Umbilical cord (tissue), 2 donors: ENCODE data around the gene ITGAD. TPM values are rescaled to one million over a fixed set of nuclear protein-coding genes. Genes with fewer than 3 reads are reported as not detected.
"Not testable (repeated sequence)": the region's sequence is repeated elsewhere in the genome, so short reads cannot be mapped to it uniquely, and the experiment has no call there.

Experiments
- DNase-seq: peaks from one replicate; pipeline ENCODE4 v3.0.0-alpha.2; 2015; ENCODE audit warnings: low spot score
- total RNA-seq: library from RNA; depleted of rRNA; stranded (reverse); fragments of >200 nt; gene quantifications from one replicate; pipeline ENCODE4 v1.2.3, GENCODE V29; 2014; ENCODE audit warnings: low replicate concordance; ENCODE audit not compliant: insufficient read depth

Gene ITGAD
- total RNA-seq, 1 donor from 2014 or later, result not detected

DNA sequence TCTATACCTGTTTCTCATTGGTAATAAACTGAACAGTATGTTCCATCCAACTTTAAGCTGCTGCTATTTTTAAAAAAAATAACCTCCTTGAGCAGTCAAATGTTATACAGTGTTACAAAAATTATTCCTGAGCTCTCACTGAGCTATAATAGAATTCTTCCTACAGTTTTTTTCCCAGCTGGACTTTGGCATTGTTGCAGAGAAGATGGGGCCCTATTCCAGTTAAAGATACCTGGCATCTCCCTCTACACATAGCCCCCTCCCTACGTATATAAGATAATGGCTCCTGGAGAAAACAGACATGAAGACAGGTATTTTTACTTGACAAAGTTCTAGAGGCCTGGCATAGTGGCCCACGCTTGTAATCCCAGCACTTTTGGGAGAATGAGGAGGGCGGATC lies 36.7 kb downstream of the ITGAD start:
- no peak for DNase-seq

- DNase-seq, result no peak
Measured at GRCh38 chr16:31430380-31431052, 37.4 kb downstream of the ITGAD start.

- no peak for DNase-seq
Measured at GRCh38 chr16:31435341-31436220, 42.4 kb downstream of the ITGAD start.

- no peak for DNase-seq
Measured at GRCh38 chr16:31436221-31437045, 43.3 kb downstream of the ITGAD start.

DNA sequence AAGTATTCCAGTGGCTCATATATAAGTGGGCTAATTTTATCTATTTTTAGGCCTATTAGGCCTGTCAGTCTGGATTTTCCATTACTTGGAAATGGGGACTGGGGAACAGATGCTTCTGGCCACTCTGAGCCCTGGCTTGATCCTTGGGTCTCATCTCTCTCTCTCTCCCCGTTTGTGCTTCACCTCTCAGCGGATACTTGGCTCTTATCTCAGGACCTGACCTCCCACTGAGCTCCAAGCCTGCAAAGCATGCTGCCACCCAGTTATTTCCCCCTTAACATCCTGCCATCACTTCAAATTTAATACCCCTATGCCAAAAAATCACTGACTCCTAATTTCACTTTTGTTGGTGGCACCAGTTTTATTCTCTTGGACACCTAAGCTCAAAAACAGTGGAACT lies 45.3 kb downstream of the ITGAD start:
- DNase-seq, result no peak

- not testable (repeated sequence) for DNase-seq
Measured at GRCh38 chr16:31439023-31439422, 45.9 kb downstream of the ITGAD start.

DNA sequence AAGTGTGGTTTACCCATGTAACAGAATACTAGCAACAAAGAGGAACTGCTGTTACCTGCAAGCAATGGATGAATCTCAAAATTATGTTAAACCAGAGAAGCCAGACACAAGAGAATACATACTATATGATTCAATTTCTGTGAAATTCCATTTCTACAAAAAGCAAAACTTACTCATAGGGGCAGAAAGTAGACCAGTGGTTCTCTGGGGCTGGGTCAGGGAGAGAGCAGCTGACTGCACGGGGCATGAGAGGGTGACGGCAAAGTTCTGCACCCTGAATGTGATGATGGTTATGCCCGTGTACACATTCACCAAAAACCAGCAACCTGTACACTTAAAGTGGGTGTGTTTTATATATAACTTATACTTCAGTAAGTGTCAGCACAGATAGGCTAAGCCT lies 46.4 kb downstream of the ITGAD start:
- no peak for DNase-seq

- no peak for DNase-seq
Measured at GRCh38 chr16:31440516-31441184, 47.5 kb downstream of the ITGAD start.

GRCh38 chr16:31441956-31442355 lies 48.8 kb downstream of the ITGAD start:
- DNase-seq, result no peak

- not testable (repeated sequence) for DNase-seq
Measured at GRCh38 chr16:31445931-31446330, 52.8 kb downstream of the ITGAD start.

- DNase-seq, result no peak
Measured at GRCh38 chr16:31451201-31451600, 58.1 kb downstream of the ITGAD start.

- peak; percentile 82 for DNase-seq
Measured at GRCh38 chr16:31451681-31452351, 58.7 kb downstream of the ITGAD start.

DNA sequence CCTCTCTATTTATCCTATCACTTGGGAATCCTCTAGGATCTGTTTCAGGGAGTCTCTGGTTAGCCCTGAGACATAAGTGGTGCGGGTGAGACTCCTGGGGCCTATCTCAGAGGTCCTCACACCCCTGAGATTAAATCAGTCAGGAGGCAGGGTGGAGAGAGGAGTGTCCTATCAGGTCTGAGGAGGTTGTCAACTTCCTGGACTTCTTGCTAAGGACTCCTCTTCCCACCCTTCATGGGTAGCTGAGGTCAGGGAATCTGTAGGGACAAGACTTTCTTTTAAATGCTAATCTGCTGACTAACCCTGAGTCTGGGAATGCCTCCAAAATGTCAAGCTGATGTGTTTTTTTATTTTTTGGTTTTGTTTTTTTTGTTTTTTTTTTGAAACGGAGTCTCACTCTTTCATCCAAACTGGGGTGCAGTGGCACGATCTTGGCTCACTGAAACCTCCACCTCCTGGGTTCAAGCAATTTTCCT lies 59.5 kb downstream of the ITGAD start:
- peak; percentile 86 for DNase-seq

- peak; percentile 51 for DNase-seq
Measured at GRCh38 chr16:31453255-31454204, 60.4 kb downstream of the ITGAD start.

- no peak for DNase-seq
Measured at GRCh38 chr16:31455601-31456314, 62.6 kb downstream of the ITGAD start.

GRCh38 chr16:31456988-31457360 lies 63.8 kb downstream of the ITGAD start:
- DNase-seq, result no peak

- peak; percentile 31 for DNase-seq
Measured at GRCh38 chr16:31458073-31458843, 65.1 kb downstream of the ITGAD start.
